Natural killer cell (primary cell): ENCODE results near the gene ZNRF3. TPM values are rescaled to one million over a fixed set of nuclear protein-coding genes. Genes with fewer than 3 reads are reported as not detected.

Experiments used
- ATAC-seq, 3 donors: fragments of 150-1000 bp in 2 of 3; fragments of 200-7000 bp in 1 of 3; cut with Tn5 transposase; 1 replicate in 1 of 3; 2 replicates in 2 of 3; pipeline ENCODE4 v1.10.0; 2021; ENCODE audit warnings: mild to moderate bottlenecking in 2 of 3, moderate library complexity in 2 of 3
- DNase-seq, 2 donors: peaks; one replicate each; pipeline versions ENCODE4 v3.0.0 to v3.0.0-alpha.2; 2013 to 2021; ENCODE audit warnings: mixed read lengths in 1 of 2
- H3K27ac ChIP-seq: one replicate; pipeline ENCODE4 v1.5.1; 2013; ENCODE audit warnings: mild to moderate bottlenecking, low read length
- H3K27me3 ChIP-seq: one replicate; pipeline ENCODE4 v1.6.1; 2013; ENCODE audit warnings: low read length; ENCODE audit not compliant: control insufficient read depth, insufficient read depth
- H3K36me3 ChIP-seq: one replicate; pipeline ENCODE4 v1.6.1; 2013; ENCODE audit warnings: low read length; ENCODE audit not compliant: control insufficient read depth, insufficient read depth
- H3K4me1 ChIP-seq: one replicate; pipeline ENCODE4 v1.6.1; 2013; ENCODE audit warnings: low read length; ENCODE audit not compliant: control insufficient read depth, insufficient read depth
- H3K4me3 ChIP-seq: one replicate; pipeline ENCODE4 v1.5.1; 2013; ENCODE audit warnings: low read length
- H3K9me3 ChIP-seq: one replicate; pipeline ENCODE4 v1.6.1; 2013; ENCODE audit warnings: low read length; ENCODE audit not compliant: control insufficient read depth, insufficient read depth
- H3K27ac Mint-ChIP-seq, 2 donors: one replicate each; pipeline ENCODE4 v1.8.0; 2022; ENCODE audit warnings: mild to moderate bottlenecking in 2 of 2, mixed read lengths in 2 of 2, moderate library complexity in 1 of 2
- H3K27me3 Mint-ChIP-seq, 2 donors: one replicate each; pipeline ENCODE4 v1.8.0; 2022; ENCODE audit warnings: low read depth in 2 of 2, mixed read lengths in 2 of 2
- H3K36me3 Mint-ChIP-seq: one replicate; pipeline ENCODE4 v1.8.0; 2022; ENCODE audit warnings: mixed read lengths
- H3K4me1 Mint-ChIP-seq, 2 donors: one replicate each; pipeline ENCODE4 v1.8.0; 2022; ENCODE audit warnings: mixed read lengths in 2 of 2
- H3K4me3 Mint-ChIP-seq: one replicate; pipeline ENCODE4 v1.8.0; 2022; ENCODE audit warnings: mild to moderate bottlenecking, moderate library complexity, mixed read lengths
- H3K9me3 Mint-ChIP-seq, 2 donors: one replicate each; pipeline ENCODE4 v1.8.0; 2022; ENCODE audit warnings: mixed read lengths in 2 of 2
- CTCF ChIP-seq: fragments of 200-600 bp; IDR thresholded peaks from one replicate; pipeline ENCODE4 v1.8.0; 2022; ENCODE audit warnings: antibody characterized with exemption
- WGBS: methylation state at CpG from one replicate; pipeline ENCODE4 v1.1.7; 2013; ENCODE audit warnings: missing lambda C conversion rate; ENCODE audit not compliant: insufficient coverage; 5-methylcytosine and 5-hydroxymethylcytosine counted together
- intact Hi-C: fragments of 100-400 bp; cut with micrococcal nuclease; formaldehyde crosslinking; loops from one replicate; pipeline ENCODE4 v1.14.2; 2022
- total RNA-seq, 4 donors: library from RNA; stranded (reverse); fragments of 120-200 nt in 1 of 4; gene quantifications; one replicate each; pipeline versions ENCODE4 v1.2.3 to v1.2.4, GENCODE V29; 2013 to 2022

Gene ZNRF3
- total RNA-seq, 3 donors from 2014 or later (not counting 1 experiment from before 2014, with no cell fraction given) = 0.23 to 0.34 (median 0.33) TPM

GRCh38 chr22:28953976-28954880, 70.9 kb downstream of the ZNRF3 start:
- Mint-ChIP-seq H3K9me3 (no peaks in the 10 kb centered on the region), H3K4me3 (no peak overlapping the region), H3K36me3 (no peaks in the 10 kb centered on the region), H3K27ac (peak overlapping the region in 1 of 2 donors; percentile 51), H3K4me1 (peaks cover 21 to 34% of the 10 kb centered on the region in 2 donors), H3K27me3 (peaks cover 63 to 83% of the 10 kb centered on the region in 2 donors)
- no peak for DNase-seq
- TF ChIP-seq CTCF = no peak
- Histone ChIP-seq H3K4me1 (peaks cover 18% of the 10 kb centered on the region), H3K4me3 (no peak overlapping the region), H3K9me3 (no peaks in the 10 kb centered on the region), H3K27ac (no peak overlapping the region), H3K27me3 (peaks cover 54% of the 10 kb centered on the region), H3K36me3 (no peaks in the 10 kb centered on the region)
- 88% methylated on average over 5 of the region's 6 CpGs for WGBS
- intact Hi-C loops = no loop called here
- ATAC-seq = peak in 1 of 3 donors; percentile 21

GRCh38 chr22:28955817-28956216, 72.4 kb downstream of the ZNRF3 start:
- peaks cover 68 to 83% of the 10 kb centered on the region in 2 donors for H3K27me3 Mint-ChIP-seq
- peak overlapping the region; percentile 8 to 68 for H3K27ac Mint-ChIP-seq
- peak overlapping the region; percentile 65 for H3K4me3 Mint-ChIP-seq
- H3K36me3 ChIP-seq = no peaks in the 10 kb centered on the region
- peaks cover 18% of the 10 kb centered on the region for H3K4me1 ChIP-seq
- H3K36me3 Mint-ChIP-seq = no peaks in the 10 kb centered on the region
- H3K4me3 ChIP-seq = no peak overlapping the region
- no peaks in the 10 kb centered on the region for H3K9me3 Mint-ChIP-seq
- no peaks in the 10 kb centered on the region for H3K9me3 ChIP-seq
- peak; percentile 89 to 96 (median 91) for ATAC-seq
- WGBS = 0% methylated on average over 4 of the region's 5 CpGs
- peak; percentile 80 to 84 for DNase-seq
- no peak overlapping the region for H3K27ac ChIP-seq
- peaks cover 24 to 34% of the 10 kb centered on the region in 2 donors for H3K4me1 Mint-ChIP-seq
- no peak for TF ChIP-seq CTCF
- peaks cover 68% of the 10 kb centered on the region for H3K27me3 ChIP-seq
- intact Hi-C loops = loop anchor here (5.0 kb wide), 4 partner anchors 59 to 284 kb away; partner anchors contain the start of gene ZNRF3

GRCh38 chr22:28956506-28956905, 73.1 kb downstream of the ZNRF3 start:
- peak overlapping the region; percentile 65 for H3K4me3 Mint-ChIP-seq
- peaks cover 24 to 40% of the 10 kb centered on the region in 2 donors for H3K4me1 Mint-ChIP-seq
- Histone ChIP-seq H3K4me1 (peaks cover 18% of the 10 kb centered on the region), H3K9me3 (no peaks in the 10 kb centered on the region), H3K4me3 (no peak overlapping the region), H3K27me3 (peaks cover 74% of the 10 kb centered on the region), H3K27ac (no peak overlapping the region), H3K36me3 (no peaks in the 10 kb centered on the region)
- no peak for ATAC-seq
- no peak for DNase-seq
- no peaks in the 10 kb centered on the region for H3K36me3 Mint-ChIP-seq
- H3K9me3 Mint-ChIP-seq = no peaks in the 10 kb centered on the region
- TF ChIP-seq CTCF = no peak
- H3K27me3 Mint-ChIP-seq = peaks cover 68 to 83% of the 10 kb centered on the region in 2 donors
- no peak overlapping the region for H3K27ac Mint-ChIP-seq
- intact Hi-C loops = loop anchor here (5.0 kb wide), 4 partner anchors 59 to 284 kb away; partner anchors contain the start of gene ZNRF3
- 50% methylated on average over 1 of the region's 1 CpG for WGBS
